ENCODE results near the gene SPEM3. TPM values are rescaled to one million over a fixed set of nuclear protein-coding genes. Genes with fewer than 3 reads are reported as not detected.

The SPEM3 gene
- total and polyA plus RNA-seq, 10 of the 15 experiments (the other 5 are each of a cell fraction or from before 2014, with no cell fraction given), result not detected

GRCh38 chr17:7468290-7468689 is 39.6 kb downstream of the SPEM3 start:
- Histone ChIP-seq H4K20me1 (ENCODE audit: control insufficient read depth, insufficient read depth) (no peaks in the 10 kb centered on the region), H3K4me1 (ENCODE audit: control insufficient read depth, insufficient read depth, low read length) (no peaks in the 10 kb centered on the region; the same call in 1 of the 2 replicates), H3K36me3 (ENCODE audit: control insufficient read depth in 2 of 2, insufficient read depth in 2 of 2, low read length in 1 of 2) (peaks cover 0 to 3% of the 10 kb centered on the region in 2 experiments; a peak in 3 of 4 replicates), H3K9me3 (replicated peaks; ENCODE audit: control insufficient read depth, insufficient read depth, low read length) (no peaks in the 10 kb centered on the region), H3K4me2 (ENCODE audit: control insufficient read depth, insufficient read depth) (no peak overlapping the region), H2AFZ (ENCODE audit: control insufficient read depth, low read depth, low read length) (no peak overlapping the region), H3K27ac (ENCODE audit: control insufficient read depth, insufficient read depth) (no peak overlapping the region), H3K27me3 (replicated peaks in 1 of 2; ENCODE audit: control insufficient read depth in 2 of 2, insufficient read depth in 2 of 2, low read length in 1 of 2) (no peaks in the 10 kb centered on the region), H3K79me2 (ENCODE audit: control insufficient read depth, insufficient read depth, low read length) (no peaks in the 10 kb centered on the region), H3K9ac (ENCODE audit: control insufficient read depth, insufficient read depth, low read length) (no peak overlapping the region), H3K4me3 (no peak overlapping the region)
- ChIA-PET CTCF (interaction anchor here (1.7 kb wide), 1 partner anchor 8 kb away, joined by 4 read pairs; no protein-coding TSS in a partner anchor), POLR2A (interaction anchor here (1.0 to 2.4 kb wide), 2 partner anchors 8 to 9 kb away, joined by 3 to 9 read pairs; no protein-coding TSS in a partner anchor), RAD21 (ENCODE audit: unreplicated experiment) (no interaction called here), SMC1A (ENCODE audit: uncharacterized antibody, unreplicated experiment) (no interaction called here)
- BruUV-seq (replicated peaks), result no TSS peak
- no peak for ATAC-seq
- no peak for TF ChIP-seq CHD1 (IDR thresholded peaks at IDR 0.05; ENCODE audit: low read depth, low read length)
- TF ChIP-seq NRF1 (conservative IDR thresholded peaks at IDR 0.05; ENCODE audit: low read depth, low read length), result no peak
- TF ChIP-seq USF2 (IDR thresholded peaks at IDR 0.05; ENCODE audit: borderline replicate concordance, low read depth, low read length), result no peak
- no peak for TF ChIP-seq CREM (IDR thresholded peaks at IDR 0.05; ENCODE audit: low read depth)
- no peak for TF ChIP-seq LARP7 (IDR thresholded peaks at IDR 0.05)
- TF ChIP-seq PAX8 (IDR thresholded peaks at IDR 0.05), result no peak
- no peak for TF ChIP-seq REST (IDR thresholded peaks at IDR 0.05; ENCODE audit: low read depth, low read length)
- no peak for TF ChIP-seq IRF4 (IDR thresholded peaks at IDR 0.05; ENCODE audit: low read depth, low read length)
- TF ChIP-seq ZNF217 (IDR thresholded peaks at IDR 0.05), result no peak
- TF ChIP-seq GABPA (IDR thresholded peaks at IDR 0.05; ENCODE audit: low read depth), result no peak
- no peak for TF ChIP-seq ZBTB40 (IDR thresholded peaks at IDR 0.05; ENCODE audit: borderline replicate concordance)
- no peak for TF ChIP-seq FOS (IDR thresholded peaks at IDR 0.05; ENCODE audit: borderline replicate concordance, extremely low read depth, insufficient read length)
- TF ChIP-seq EED (IDR thresholded peaks at IDR 0.05; ENCODE audit: low read depth), result no peak
- TF ChIP-seq BCL3 (IDR thresholded peaks at IDR 0.05; ENCODE audit: borderline replicate concordance, insufficient read depth, low read depth, low read length, poor library complexity, severe bottlenecking), result no peak
- TF ChIP-seq BRCA1 (IDR thresholded peaks at IDR 0.05; ENCODE audit: low read depth, low read length), result no peak
- TF ChIP-seq SMAD5 (IDR thresholded peaks at IDR 0.05; ENCODE audit: low read depth), result no peak
- in situ Hi-C loops (cut with MboI), result no loop called here
- WGBS (ENCODE audit: insufficient coverage, insufficient replicate concordance, low lambda C conversion rate, missing lambda C conversion rate), result 94% methylated on average over 11 of the region's 11 CpGs
- DNase-seq (ENCODE audit: low read depth, low spot score), result no peak
- no peak for FAIRE-seq
- intact Hi-C loops (cut with micrococcal nuclease; ENCODE audit: unreplicated experiment), result no loop called here

Measured in GM12878 (cell line).